Neural crest cell (in vitro differentiated cells): Measurements from ENCODE around the gene LY6G6F. TPM values are rescaled to one million over a fixed set of nuclear protein-coding genes. Genes with fewer than 3 reads are reported as not detected.

ENCODE experiments used
- DNase-seq: peaks from one replicate; pipeline ENCODE4 v3.0.0; 2021; ENCODE audit warnings: low read depth, mixed read lengths, low spot score
- H3K27ac Mint-ChIP-seq: one replicate; pipeline ENCODE4 v1.8.0; 2021; ENCODE audit warnings: mild to moderate bottlenecking, mixed read lengths; ENCODE audit not compliant: unreplicated experiment
- H3K27me3 Mint-ChIP-seq: 2 replicates; pipeline ENCODE4 v1.8.0; 2021; ENCODE audit warnings: low read depth, mild to moderate bottlenecking, mixed read lengths
- H3K36me3 Mint-ChIP-seq: 2 replicates; pipeline ENCODE4 v1.8.0; 2021; ENCODE audit warnings: low read depth, mild to moderate bottlenecking, mixed read lengths
- H3K4me1 Mint-ChIP-seq: 2 replicates; pipeline ENCODE4 v1.8.0; 2021; ENCODE audit warnings: mixed read lengths
- H3K4me3 Mint-ChIP-seq: one replicate; pipeline ENCODE4 v1.8.0; 2021; ENCODE audit warnings: mild to moderate bottlenecking, mixed read lengths
- H3K9me3 Mint-ChIP-seq: 2 replicates; pipeline ENCODE4 v1.8.0; 2021; ENCODE audit warnings: mixed read lengths
- CTCF ChIP-seq: fragments of 200-600 bp; sonication (generic); conservative IDR thresholded peaks from 2 replicates; pipeline ENCODE4 v1.5.0; 2021; ENCODE audit warnings: antibody characterized with exemption, mild to moderate bottlenecking
- total RNA-seq: library from RNA; stranded (reverse); gene quantifications from 2 replicates; pipeline ENCODE4 v1.2.1, GENCODE V29; 2021

Gene LY6G6F
- total RNA-seq, 1 donor from 2014 or later: not detected

DNA sequence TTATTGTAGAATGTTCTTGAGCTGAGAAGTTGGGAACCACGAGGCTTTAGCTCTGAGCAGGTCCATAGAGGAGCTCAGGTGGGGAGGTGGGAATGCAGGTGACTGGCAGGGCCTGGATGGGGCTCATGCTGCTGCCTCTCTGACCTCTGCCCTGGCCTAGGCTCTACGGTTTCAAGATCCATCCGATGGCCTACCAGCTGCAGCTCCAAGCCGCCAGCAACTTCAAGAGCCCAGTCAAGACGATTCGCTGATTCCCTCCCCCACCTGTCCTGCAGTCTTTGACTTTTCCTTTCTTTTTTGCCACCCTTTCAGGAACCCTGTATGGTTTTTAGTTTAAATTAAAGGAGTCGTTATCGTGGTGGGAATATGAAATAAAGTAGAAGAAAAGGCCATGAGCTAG, 37.0 kb upstream of the LY6G6F start, which contains the start of gene LY6G5B:
TSS of gene LY6G5B (plus strand) at position 301 of the 400 bp plus-strand sequence. CDS start 975 bp downstream, outside the sequence.
- TF ChIP-seq CTCF: no peak

GRCh38 chr6:31676322-31676903, 30.3 kb upstream of the LY6G6F start:
- Mint-ChIP-seq H3K27me3 (peaks cover 7% of the 10 kb centered on the region), H3K4me3 (peak overlapping the region; percentile 7), H3K4me1 (peaks cover 10% of the 10 kb centered on the region), H3K27ac (no peak overlapping the region), H3K36me3 (no peaks in the 10 kb centered on the region), H3K9me3 (no peaks in the 10 kb centered on the region)
- no peak for DNase-seq
- TF ChIP-seq CTCF: no peak

More for the DNA sequence above, 37.0 kb upstream of the LY6G6F start, which contains the start of gene LY6G5B:
- H3K27ac Mint-ChIP-seq: no peak within 1 kb of the TSS
- H3K36me3 Mint-ChIP-seq: peaks cover 7% of the 10 kb centered on the region
- no peaks in the 10 kb centered on the region for H3K9me3 Mint-ChIP-seq
- no peaks in the 10 kb centered on the region for H3K27me3 Mint-ChIP-seq
- no peak for DNase-seq
- peak within 1 kb of the TSS; percentile 79 for H3K4me3 Mint-ChIP-seq
- H3K4me1 Mint-ChIP-seq: peaks cover 16% of the 10 kb centered on the region

GRCh38 chr6:31676904-31677303, 29.8 kb upstream of the LY6G6F start:
- Mint-ChIP-seq H3K4me1 (peaks cover 14% of the 10 kb centered on the region), H3K27ac (no peak overlapping the region), H3K9me3 (no peaks in the 10 kb centered on the region), H3K4me3 (peak overlapping the region; percentile 32), H3K36me3 (no peaks in the 10 kb centered on the region), H3K27me3 (peaks cover 12% of the 10 kb centered on the region)
- TF ChIP-seq CTCF: no peak
- no peak for DNase-seq

- H3K27me3 Mint-ChIP-seq: peaks cover 14% of the 10 kb centered on the region
- H3K9me3 Mint-ChIP-seq: no peaks in the 10 kb centered on the region
- H3K27ac Mint-ChIP-seq: no peak overlapping the region
- no peaks in the 10 kb centered on the region for H3K36me3 Mint-ChIP-seq
- H3K4me3 Mint-ChIP-seq: no peak overlapping the region
- no peak for DNase-seq
- TF ChIP-seq CTCF: no peak
- H3K4me1 Mint-ChIP-seq: peaks cover 20% of the 10 kb centered on the region
Measured at GRCh38 chr6:31677955-31678354, 28.7 kb upstream of the LY6G6F start.

DNA sequence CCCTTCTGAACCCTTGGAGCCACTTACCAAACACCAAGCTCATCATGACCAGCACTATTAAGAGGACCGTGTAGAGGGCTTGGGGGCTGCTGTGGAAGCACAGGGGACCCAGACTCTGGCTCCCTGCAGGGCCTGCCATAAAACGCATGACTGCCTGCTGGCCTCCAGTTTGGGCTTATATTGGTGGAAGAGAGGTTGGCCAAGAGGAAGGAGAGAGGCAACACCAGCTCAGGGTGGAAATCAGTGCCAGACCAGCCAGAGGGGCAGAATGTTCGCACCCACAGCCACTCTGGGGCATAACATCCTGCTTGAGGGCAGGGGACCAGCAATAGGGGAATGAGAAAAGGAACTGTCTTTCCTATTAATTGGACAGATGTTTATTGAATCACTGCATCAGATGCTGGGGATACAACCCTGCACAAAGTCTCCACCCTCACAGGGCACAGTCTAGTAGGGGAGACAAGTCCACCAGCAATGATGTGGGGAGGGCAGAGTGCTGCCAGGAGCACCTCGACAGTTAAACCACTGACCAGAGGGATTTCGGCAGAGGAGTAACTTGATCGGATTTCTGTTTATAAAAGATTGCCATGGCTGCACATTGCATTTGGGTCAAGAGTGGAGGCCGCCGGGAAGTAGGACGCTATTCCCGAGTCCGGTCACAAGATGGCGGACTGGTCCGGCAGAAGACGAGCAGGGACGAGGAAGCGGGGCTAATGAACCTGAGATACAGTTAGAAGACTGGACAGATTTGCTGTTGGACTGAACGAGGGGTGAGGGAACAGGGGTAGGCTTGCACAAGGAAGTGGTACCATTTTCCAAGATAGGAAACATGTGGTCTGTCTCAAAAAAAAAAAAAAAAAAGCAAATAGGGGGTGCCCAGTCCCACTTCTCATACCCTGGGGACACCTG, 26.2 kb upstream of the LY6G6F start, which contains the start of gene LY6G5C:
TSS of gene LY6G5C (minus strand) at position 842 of the 909 bp plus-strand sequence. CDS start at position 148, 694 bp downstream.
- no peaks in the 10 kb centered on the region for H3K36me3 Mint-ChIP-seq
- peak within 1 kb of the TSS; percentile 84 for H3K27ac Mint-ChIP-seq
- TF ChIP-seq CTCF: peak; percentile 81
- peak within 1 kb of the TSS; percentile 82 for H3K4me3 Mint-ChIP-seq
- DNase-seq: peak; percentile 73
- no peaks in the 10 kb centered on the region for H3K9me3 Mint-ChIP-seq
- H3K27me3 Mint-ChIP-seq: peaks cover 14% of the 10 kb centered on the region
- peaks cover 28% of the 10 kb centered on the region for H3K4me1 Mint-ChIP-seq
